ENCODE results near the gene HTRA1. TPM values are rescaled to one million over a fixed set of nuclear protein-coding genes. Genes with fewer than 3 reads are reported as not detected.

HTRA1 gene
- total RNA-seq, 1 experiment from 2014 or later, result 22.1 TPM

GRCh38 chr10:122494833-122495232 lies 33.5 kb downstream of the HTRA1 start:
- peak; percentile 69 for DNase-seq (ENCODE audit: low spot score)

GRCh38 chr10:122495406-122496340 lies 34.3 kb downstream of the HTRA1 start:
- DNase-seq (ENCODE audit: low spot score), result no peak

GRCh38 chr10:122497241-122497640 lies 35.9 kb downstream of the HTRA1 start:
- no peak for DNase-seq (ENCODE audit: low spot score)

DNA sequence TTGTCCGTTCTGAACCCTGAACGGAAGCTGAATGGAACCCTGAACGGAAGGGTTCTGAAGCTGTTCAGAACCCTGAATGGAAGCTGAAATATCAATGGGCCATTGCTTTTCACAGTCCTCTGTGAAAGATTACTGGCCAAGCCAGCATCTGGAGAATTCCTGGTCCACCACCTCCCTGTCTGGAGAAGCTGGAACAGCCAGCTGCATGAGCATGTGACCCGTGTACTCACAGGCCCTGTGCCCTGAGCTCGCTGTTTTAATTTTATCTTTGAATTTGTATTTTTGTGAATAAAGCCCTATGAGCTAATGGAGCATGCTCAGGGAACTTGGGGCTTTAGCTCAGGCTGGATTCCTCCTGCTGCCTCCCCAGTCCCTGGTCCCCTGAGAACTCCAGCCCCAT lies 37.2 kb downstream of the HTRA1 start:
- DNase-seq (ENCODE audit: low spot score), result no peak

- no peak for DNase-seq (ENCODE audit: low spot score)
Observed at GRCh38 chr10:122499012-122499411, 37.7 kb downstream of the HTRA1 start.

DNA sequence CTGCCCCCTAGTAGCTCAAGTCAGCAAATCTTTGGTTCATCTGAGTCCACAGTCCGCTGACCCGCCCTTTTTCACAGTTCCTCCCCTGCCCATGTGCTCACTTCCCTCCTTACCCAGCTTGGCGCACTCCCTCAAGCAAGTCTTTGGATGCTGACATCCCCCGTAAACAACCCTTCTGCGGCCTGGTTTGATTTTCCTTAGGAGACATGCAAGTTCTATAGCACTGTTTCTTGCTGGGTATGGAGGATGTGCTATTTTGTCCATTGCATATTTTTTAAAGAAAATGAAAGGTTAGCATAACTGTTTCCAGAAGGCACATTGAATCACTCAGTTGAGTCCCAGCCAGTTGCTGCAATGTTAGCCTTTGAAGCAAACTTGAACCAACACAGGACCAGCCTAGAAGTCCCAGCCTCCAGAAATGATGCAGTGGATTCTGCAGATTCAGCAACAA lies 38.2 kb downstream of the HTRA1 start:
- DNase-seq (ENCODE audit: low spot score), result no peak

DNA sequence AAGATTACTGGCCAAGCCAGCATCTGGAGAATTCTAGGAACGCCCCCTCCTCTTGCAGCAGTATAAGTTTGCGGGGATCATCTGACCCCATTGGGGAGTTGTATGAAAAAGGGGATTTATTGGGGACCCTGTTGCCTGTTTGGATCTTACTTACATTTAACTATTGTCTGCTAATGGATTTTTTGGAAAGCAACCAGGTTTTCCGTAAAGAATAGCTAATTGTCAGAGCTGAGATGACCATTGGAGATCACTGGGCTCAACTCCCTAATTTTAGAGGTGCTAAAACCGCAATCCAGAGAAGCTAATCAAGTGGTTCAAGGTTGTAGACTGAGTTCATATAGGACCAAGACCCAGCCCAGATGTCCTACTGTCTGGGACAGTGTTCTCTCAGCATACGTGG lies 38.8 kb downstream of the HTRA1 start:
- DNase-seq (ENCODE audit: low spot score), result no peak

DNA sequence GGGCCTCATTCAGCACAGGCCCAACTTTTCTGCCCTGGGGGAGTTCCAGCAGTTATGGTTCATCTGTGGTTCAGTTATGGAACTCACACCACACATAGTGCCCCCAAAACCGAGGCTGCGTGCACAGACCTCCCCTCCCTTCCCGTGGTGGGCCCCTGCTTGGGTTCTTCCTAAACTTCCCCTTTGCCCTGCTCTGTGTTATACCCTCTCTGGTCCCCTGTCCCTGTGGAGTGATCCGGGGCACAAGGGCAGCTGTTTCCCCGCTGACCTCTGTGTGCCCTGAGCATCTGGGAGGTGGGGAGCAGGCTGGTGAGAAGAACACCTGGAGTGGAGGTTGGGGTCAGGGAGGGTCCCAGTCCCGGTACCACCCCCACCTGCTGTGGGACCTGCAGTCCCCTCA lies 39.4 kb downstream of the HTRA1 start:
- DNase-seq (ENCODE audit: low spot score), result no peak

DNA sequence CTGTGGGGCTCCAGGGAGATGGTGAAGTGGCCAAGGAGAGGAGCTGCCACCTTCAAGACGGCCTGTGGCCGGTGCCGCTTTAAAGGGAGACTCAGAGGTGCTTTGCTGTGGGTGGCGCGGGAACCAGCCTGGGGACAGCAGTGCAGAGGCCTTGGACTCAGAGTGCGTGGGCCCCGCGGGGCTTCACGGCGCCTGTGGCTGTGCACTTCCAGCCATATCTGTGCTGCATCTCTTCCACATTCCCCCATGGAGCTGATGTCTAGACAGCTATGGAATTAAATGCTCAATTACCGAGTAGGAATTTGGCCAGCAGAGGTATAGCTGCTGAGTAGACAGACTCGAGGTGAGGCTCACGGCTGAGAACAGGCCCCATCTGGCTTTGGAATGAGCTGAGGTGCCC lies 41.7 kb downstream of the HTRA1 start:
- DNase-seq (ENCODE audit: low spot score), result no peak

- no peak for DNase-seq (ENCODE audit: low spot score)
Observed at GRCh38 chr10:122503886-122504609, 42.7 kb downstream of the HTRA1 start.

DNA sequence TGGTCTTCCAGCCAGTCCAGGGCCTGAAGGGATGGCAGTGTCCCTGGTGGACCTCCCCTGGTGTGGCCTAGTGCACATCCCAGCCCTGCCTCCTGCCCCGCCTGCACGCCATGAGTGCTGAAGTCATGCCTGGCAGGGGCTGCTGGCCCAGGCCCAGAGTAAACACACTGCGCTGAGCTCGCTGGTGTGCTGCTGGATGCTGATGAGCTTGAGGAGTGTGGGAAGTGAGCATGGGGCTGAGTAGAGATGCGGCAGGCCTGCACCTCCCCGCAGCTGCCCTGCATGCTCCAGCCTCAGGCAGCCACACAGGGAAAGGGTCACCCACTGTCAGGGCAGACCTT lies 43.2 kb downstream of the HTRA1 start:
- peak; percentile 75 for DNase-seq (ENCODE audit: low spot score)

GRCh38 chr10:122505011-122505410 lies 43.7 kb downstream of the HTRA1 start:
- no peak for DNase-seq (ENCODE audit: low spot score)

DNA sequence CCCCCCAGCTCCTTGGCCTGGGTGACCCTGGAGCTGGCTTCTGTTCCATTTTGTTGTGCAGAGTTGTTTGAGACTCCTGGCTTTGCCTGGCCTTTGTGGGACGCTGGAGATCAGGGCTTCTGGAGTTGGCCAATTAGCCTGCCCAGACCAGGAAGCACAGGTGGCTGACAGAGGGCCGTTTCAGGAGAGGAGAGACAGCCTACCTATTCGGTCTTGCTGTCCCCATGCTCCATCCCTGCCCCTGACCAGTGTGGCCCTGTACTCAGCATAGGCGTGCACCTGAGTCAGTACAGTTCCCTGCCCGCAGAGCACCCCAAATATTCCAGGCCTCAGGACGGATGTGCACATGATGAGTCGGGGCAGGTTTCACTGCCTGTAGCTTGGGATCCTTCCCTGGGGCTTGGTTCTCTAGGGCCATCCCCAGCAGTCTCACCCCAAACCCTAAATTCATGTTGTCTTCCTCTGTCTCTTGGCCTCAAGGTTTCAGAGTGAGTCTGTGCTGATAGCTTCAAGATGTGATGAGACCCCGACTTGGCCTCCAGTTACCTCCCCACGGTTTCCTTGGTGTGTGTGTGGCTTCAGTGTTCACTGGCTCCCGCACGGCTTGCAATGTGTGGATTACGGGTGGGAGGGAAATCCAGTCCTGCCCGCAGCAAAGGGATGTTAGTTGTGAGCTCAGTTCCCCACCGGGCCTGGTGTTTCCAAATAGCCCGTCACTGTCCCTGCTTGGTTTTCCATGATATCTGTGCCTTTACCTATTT lies 44.7 kb downstream of the HTRA1 start:
- DNase-seq (ENCODE audit: low spot score), result no peak

DNA sequence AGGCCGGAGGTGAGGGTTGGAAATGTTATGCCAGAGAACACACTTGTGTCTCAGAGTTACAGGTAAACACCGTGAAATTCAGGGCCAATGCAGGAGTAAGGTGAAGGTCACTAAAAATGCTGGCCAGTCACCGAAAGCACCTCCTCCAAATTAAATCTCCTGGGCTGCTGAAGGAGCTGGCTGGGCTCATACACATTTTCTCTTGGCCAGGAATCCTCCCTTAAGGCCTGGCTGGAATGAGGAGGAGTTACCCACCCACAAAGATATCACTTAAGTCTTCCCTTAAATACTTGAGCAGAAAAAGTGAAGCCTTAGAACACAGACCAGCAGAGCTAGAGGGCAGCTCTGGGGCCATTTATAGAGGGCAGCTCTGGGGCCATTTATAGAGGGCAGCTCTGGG lies 46.3 kb downstream of the HTRA1 start:
- DNase-seq (ENCODE audit: low spot score), result no peak

GRCh38 chr10:122508021-122508420 lies 46.7 kb downstream of the HTRA1 start:
- DNase-seq (ENCODE audit: low spot score), result no peak

- DNase-seq (ENCODE audit: low spot score), result no peak
Observed at GRCh38 chr10:122509323-122509722, 48.0 kb downstream of the HTRA1 start.

- no peak for DNase-seq (ENCODE audit: low spot score)
Observed at GRCh38 chr10:122510326-122510725, 49.0 kb downstream of the HTRA1 start.

GRCh38 chr10:122510736-122511135 lies 49.4 kb downstream of the HTRA1 start:
- no peak for DNase-seq (ENCODE audit: low spot score)

- no peak for DNase-seq (ENCODE audit: low spot score)
Observed at GRCh38 chr10:122513053-122513452, 51.7 kb downstream of the HTRA1 start.

DNA sequence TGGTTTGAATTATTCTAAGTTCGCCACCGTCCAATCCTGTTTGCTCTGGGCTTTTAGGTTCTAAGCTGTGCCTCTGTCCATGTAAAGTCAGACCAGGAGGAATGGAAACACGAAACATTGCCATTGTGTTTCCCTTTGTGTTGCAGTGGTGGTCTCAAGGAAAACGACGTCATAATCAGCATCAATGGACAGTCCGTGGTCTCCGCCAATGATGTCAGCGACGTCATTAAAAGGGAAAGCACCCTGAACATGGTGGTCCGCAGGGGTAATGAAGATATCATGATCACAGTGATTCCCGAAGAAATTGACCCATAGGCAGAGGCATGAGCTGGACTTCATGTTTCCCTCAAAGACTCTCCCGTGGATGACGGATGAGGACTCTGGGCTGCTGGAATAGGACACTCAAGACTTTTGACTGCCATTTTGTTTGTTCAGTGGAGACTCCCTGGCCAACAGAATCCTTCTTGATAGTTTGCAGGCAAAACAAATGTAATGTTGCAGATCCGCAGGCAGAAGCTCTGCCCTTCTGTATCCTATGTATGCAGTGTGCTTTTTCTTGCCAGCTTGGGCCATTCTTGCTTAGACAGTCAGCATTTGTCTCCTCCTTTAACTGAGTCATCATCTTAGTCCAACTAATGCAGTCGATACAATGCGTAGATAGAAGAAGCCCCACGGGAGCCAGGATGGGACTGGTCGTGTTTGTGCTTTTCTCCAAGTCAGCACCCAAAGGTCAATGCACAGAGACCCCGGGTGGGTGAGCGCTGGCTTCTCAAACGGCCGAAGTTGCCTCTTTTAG lies 52.9 kb downstream of the HTRA1 start:
- DNase-seq (ENCODE audit: low spot score), result no peak

DNA sequence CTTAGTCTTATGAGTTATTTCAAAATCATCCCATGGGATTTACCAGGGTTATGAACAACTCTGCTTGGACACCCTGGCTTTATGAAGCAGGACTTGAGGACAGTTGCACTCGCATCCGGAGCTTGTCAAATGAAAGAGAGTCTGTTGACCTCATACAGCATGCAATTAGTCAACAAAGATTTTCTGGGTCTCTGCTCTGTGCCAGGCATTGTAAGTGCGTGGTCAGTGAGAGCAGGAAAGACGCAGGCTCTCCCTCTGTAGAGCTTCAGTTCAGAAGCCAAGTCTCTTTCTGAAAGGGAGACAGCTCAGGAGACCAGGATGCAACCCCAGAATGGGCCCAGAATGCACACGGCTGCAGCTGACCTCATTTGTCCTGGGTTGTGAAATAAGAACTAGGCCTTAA lies 53.7 kb downstream of the HTRA1 start:
- no peak for DNase-seq (ENCODE audit: low spot score)

All from A172 (cell line).